GM18511 (cell line): ENCODE measurements around the gene NT5C.
"Not testable (repeated sequence)": the region's sequence is repeated elsewhere in the genome, so short reads cannot be mapped to it uniquely, and the experiment has no call there.

Experiments used
- ATAC-seq: cut with Tn5 transposase; IDR thresholded peaks from one replicate; pipeline ENCODE4 v1.9.1; 2021; ENCODE audit warnings: mild to moderate bottlenecking, moderate library complexity; ENCODE audit not compliant: unreplicated experiment

Gene NT5C

GRCh38 chr17:75144816-75145512 is 13.4 kb upstream of the NT5C start:
- ATAC-seq = no peak

GRCh38 chr17:75142236-75142971 is 10.9 kb upstream of the NT5C start:
- no peak for ATAC-seq

- ATAC-seq = no peak
These were observed 7.0 kb upstream of the NT5C start for GRCh38 chr17:75138519-75138918.

GRCh38 chr17:75137762-75138161 is 6.2 kb upstream of the NT5C start:
- not testable (repeated sequence) for ATAC-seq

GRCh38 chr17:75135946-75136345 is 4.4 kb upstream of the NT5C start:
- ATAC-seq = no peak

GRCh38 chr17:75135452-75135851 is 3.9 kb upstream of the NT5C start:
- no peak for ATAC-seq

- not testable (repeated sequence) for ATAC-seq
These were observed 2.2 kb upstream of the NT5C start for GRCh38 chr17:75133607-75134347.

GRCh38 chr17:75133001-75133400 is 1.5 kb upstream of the NT5C start:
- no peak for ATAC-seq

- not testable (repeated sequence) for ATAC-seq
These were observed 767 bp upstream of the NT5C start for GRCh38 chr17:75132018-75133000.

GRCh38 chr17:75130632-75131277 is 787 bp downstream of the NT5C start:
- peak; percentile 32 for ATAC-seq

GRCh38 chr17:75130059-75130631 is 1.4 kb downstream of the NT5C start:
- no peak for ATAC-seq

GRCh38 chr17:75129576-75129975 is 2.0 kb downstream of the NT5C start:
- ATAC-seq = no peak

GRCh38 chr17:75128694-75129505 is 2.6 kb downstream of the NT5C start:
- no peak for ATAC-seq

GRCh38 chr17:75127936-75128335 is 3.6 kb downstream of the NT5C start:
- not testable (repeated sequence) for ATAC-seq

GRCh38 chr17:75126954-75127353 is 4.6 kb downstream of the NT5C start:
- ATAC-seq = no peak

GRCh38 chr17:75125984-75126383 is 5.6 kb downstream of the NT5C start:
- ATAC-seq = no peak

GRCh38 chr17:75124819-75125162 is 6.8 kb downstream of the NT5C start:
- no peak for ATAC-seq

- ATAC-seq = no peak
These were observed 7.3 kb downstream of the NT5C start for GRCh38 chr17:75124041-75124818.
